Spleen (tissue), 11 donors: ENCODE data around the gene GAREM1. TPM values are rescaled to one million over a fixed set of nuclear protein-coding genes. Genes with fewer than 3 reads are reported as not detected.

Experiments
- DNase-seq: peaks from one replicate; pipeline ENCODE4 v3.0.0-alpha.2; 2020
- H3K27ac ChIP-seq, 8 donors: fragments of 200-600 bp; sonication (generic) in 7 of 8; 1 replicate in 4 of 8; 2 replicates in 4 of 8; pipeline versions ENCODE4 v1.5.0 to v1.8.0; 2016 to 2021; ENCODE audit warnings: inconsistent platforms in 4 of 8, mild to moderate bottlenecking in 4 of 8, moderate library complexity in 1 of 8
- H3K27me3 ChIP-seq, 7 donors: fragments of 200-600 bp; sonication (generic) in 6 of 7; replicated peaks in 1 of 7; 1 replicate in 4 of 7; 2 replicates in 3 of 7; pipeline versions ENCODE4 v1.5.0 to v1.8.0; 2016 to 2021; ENCODE audit warnings: inconsistent platforms in 3 of 7, mild to moderate bottlenecking in 1 of 7
- H3K36me3 ChIP-seq, 6 donors: fragments of 200-600 bp; sonication (generic) in 5 of 6; 1 replicate in 4 of 6; 2 replicates in 2 of 6; pipeline versions ENCODE4 v1.5.0 to v1.8.0; 2016 to 2021; ENCODE audit warnings: inconsistent platforms in 2 of 6
- H3K4me1 ChIP-seq, 6 donors: fragments of 200-600 bp; sonication (generic) in 5 of 6; 1 replicate in 3 of 6; 2 replicates in 3 of 6; pipeline versions ENCODE4 v1.5.0 to v1.8.0; 2016 to 2021; ENCODE audit warnings: inconsistent platforms in 3 of 6
- H3K4me3 ChIP-seq, 8 donors: fragments of 200-600 bp; sonication (generic) in 7 of 8; 1 replicate in 4 of 8; 2 replicates in 4 of 8; pipeline versions ENCODE4 v1.5.0 to v1.8.0; 2016 to 2021; ENCODE audit warnings: inconsistent platforms in 4 of 8, mild to moderate bottlenecking in 4 of 8, moderate library complexity in 2 of 8
- H3K9me3 ChIP-seq, 8 donors: fragments of 200-600 bp; sonication (generic) in 7 of 8; 1 replicate in 4 of 8; 2 replicates in 4 of 8; pipeline versions ENCODE4 v1.5.0 to v1.8.0; 2016 to 2021; ENCODE audit warnings: inconsistent platforms in 4 of 8
- POLR2A ChIP-seq, 3 donors: fragments of 450-650 bp; IDR thresholded peaks; one replicate each; pipeline ENCODE4 v1.5.1; 2017; ENCODE audit warnings: antibody characterized with exemption in 3 of 3, mild to moderate bottlenecking in 1 of 3
- POLR2AphosphoS5 ChIP-seq, 3 donors: sonication (generic); formaldehyde crosslinking; IDR thresholded peaks; one replicate each; pipeline ENCODE4 v1.5.1; 2017; ENCODE audit warnings: antibody characterized with exemption in 3 of 3
- WGBS, 5 donors: extraction: QIAGEN DNeasy Blood & Tissue Kit in 3 of 5; methylation state at CpG; one replicate each; pipeline versions ENCODE4 v1.1.5 to v1.1.7; 2013 to 2018; 5-methylcytosine and 5-hydroxymethylcytosine counted together
- intact Hi-C: fragments of 100-400 bp; cut with DNase I; formaldehyde crosslinking; loops from one replicate; pipeline ENCODE4 v1.15.0; 2023; ENCODE audit warnings: low total_unique reads
- polyA plus RNA-seq, 3 donors: library from polyadenylated mRNA; stranded (reverse); fragments of 200-250 nt; gene quantifications; one replicate each; pipeline ENCODE4 v1.2.1, GENCODE V29; 2013
- total RNA-seq, 7 donors: library from RNA; depleted of rRNA in 3 of 7; stranded (reverse); fragments of >200 nt in 3 of 7; fragmentation: NEBNext Ultra II Directional in 4 of 7; extraction: Animal tissue kit (Norgen Biotek cat#: 25700) in 4 of 7; gene quantifications; one replicate each; pipeline versions ENCODE4 v1.1.0 to v1.2.1, GENCODE V29; 2016 to 2021
- TF ChIP-seq, protein P1 (sequence below), 11 experiments: fragments of 200-600 bp in 7 of 11; fragments of 450-650 bp in 4 of 11; sonication (generic) in 4 of 11; IDR thresholded peaks in 8 of 11; conservative IDR thresholded peaks in 3 of 11; 1 replicate in 7 of 11; 2 replicates in 4 of 11; pipeline versions ENCODE4 v1.4.0 to v1.8.0; 2016 to 2021; ENCODE audit warnings: antibody characterized with exemption in 11 of 11, inconsistent platforms in 4 of 11, mild to moderate bottlenecking in 1 of 11
- donor health status: healthy with polysubstance abuse.
- donor health status: DM: no; HTN: no; CAD: no; lungs with moderate emphysema.
- donor health status: DM: no; HTN: no; CAD: no.
- donor health status: Bipolar disorder and iron deficiency.
- donor health status: healthy.
- donor health status: DM: no; HTN: no; CAD: no.
- donor health status: DM: yes; HTN: yes; CAD: no.

Gene GAREM1
- total and polyA plus RNA-seq, 10 donors: 0.20 to 8.2 (median 3.5) TPM

GRCh38 chr18:32339045-32339444 lies 131.6 kb downstream of the GAREM1 start:
- DNase-seq: no peak
- H3K27me3 ChIP-seq: peaks cover 0 to 4% (median 0%) of the 10 kb centered on the region in 7 donors
- H3K36me3 ChIP-seq: no peaks in the 10 kb centered on the region
- intact Hi-C loops: no loop called here
- H3K27ac ChIP-seq: no peak overlapping the region
- H3K4me1 ChIP-seq: no peaks in the 10 kb centered on the region
- H3K9me3 ChIP-seq: peaks cover 0 to 3% (median 0%) of the 10 kb centered on the region in 8 donors
- no peak overlapping the region for H3K4me3 ChIP-seq
- WGBS, 5 donors: 57 to 80% (median 72%) methylated on average over 2 of the region's 2 CpGs
- TF ChIP-seq POLR2AphosphoS5 (IDR thresholded peaks at IDR 0.05): no peak
- no peak for TF ChIP-seq POLR2A (IDR thresholded peaks at IDR 0.05)
- TF ChIP-seq, protein P1, sequence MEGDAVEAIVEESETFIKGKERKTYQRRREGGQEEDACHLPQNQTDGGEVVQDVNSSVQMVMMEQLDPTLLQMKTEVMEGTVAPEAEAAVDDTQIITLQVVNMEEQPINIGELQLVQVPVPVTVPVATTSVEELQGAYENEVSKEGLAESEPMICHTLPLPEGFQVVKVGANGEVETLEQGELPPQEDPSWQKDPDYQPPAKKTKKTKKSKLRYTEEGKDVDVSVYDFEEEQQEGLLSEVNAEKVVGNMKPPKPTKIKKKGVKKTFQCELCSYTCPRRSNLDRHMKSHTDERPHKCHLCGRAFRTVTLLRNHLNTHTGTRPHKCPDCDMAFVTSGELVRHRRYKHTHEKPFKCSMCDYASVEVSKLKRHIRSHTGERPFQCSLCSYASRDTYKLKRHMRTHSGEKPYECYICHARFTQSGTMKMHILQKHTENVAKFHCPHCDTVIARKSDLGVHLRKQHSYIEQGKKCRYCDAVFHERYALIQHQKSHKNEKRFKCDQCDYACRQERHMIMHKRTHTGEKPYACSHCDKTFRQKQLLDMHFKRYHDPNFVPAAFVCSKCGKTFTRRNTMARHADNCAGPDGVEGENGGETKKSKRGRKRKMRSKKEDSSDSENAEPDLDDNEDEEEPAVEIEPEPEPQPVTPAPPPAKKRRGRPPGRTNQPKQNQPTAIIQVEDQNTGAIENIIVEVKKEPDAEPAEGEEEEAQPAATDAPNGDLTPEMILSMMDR (IDR thresholded peaks at IDR 0.05 in 8 of 11, conservative IDR thresholded peaks at IDR 0.05 in 3 of 11): no peak

DNA sequence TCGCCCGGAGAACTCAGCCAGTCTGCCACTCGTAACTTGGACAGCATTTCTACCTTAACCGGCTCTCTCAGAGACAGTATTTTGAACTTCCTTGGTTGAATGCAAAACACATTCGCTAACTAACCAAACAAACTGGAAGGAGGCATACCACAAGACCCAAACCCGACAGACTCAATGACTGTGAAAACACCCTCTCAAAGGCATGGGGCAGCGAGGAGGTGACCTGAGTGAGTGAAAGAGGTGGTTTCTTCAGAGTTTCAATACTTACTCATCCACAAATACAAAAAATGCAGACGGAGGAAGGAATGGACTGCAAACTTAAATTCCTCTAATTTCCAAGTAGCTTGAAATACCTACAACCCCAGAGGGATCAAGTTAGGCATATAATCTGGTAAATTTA lies 132.9 kb downstream of the GAREM1 start:
- intact Hi-C loops: no loop called here
- WGBS, 5 donors: 82 to 90% (median 86%) methylated on average over 8 of the region's 8 CpGs
- H3K36me3 ChIP-seq: no peaks in the 10 kb centered on the region
- no peaks in the 10 kb centered on the region for H3K4me1 ChIP-seq
- H3K4me3 ChIP-seq: no peak overlapping the region
- TF ChIP-seq POLR2A (IDR thresholded peaks at IDR 0.05) (no peak), POLR2AphosphoS5 (IDR thresholded peaks at IDR 0.05) (no peak)
- TF ChIP-seq, protein P1 (IDR thresholded peaks at IDR 0.05 in 8 of 11, conservative IDR thresholded peaks at IDR 0.05 in 3 of 11): no peak
- H3K9me3 ChIP-seq: peaks cover 0 to 3% (median 0%) of the 10 kb centered on the region in 8 donors
- DNase-seq: no peak
- peaks cover 0 to 10% (median 0%) of the 10 kb centered on the region in 7 donors for H3K27me3 ChIP-seq
- H3K27ac ChIP-seq: no peak overlapping the region

DNA sequence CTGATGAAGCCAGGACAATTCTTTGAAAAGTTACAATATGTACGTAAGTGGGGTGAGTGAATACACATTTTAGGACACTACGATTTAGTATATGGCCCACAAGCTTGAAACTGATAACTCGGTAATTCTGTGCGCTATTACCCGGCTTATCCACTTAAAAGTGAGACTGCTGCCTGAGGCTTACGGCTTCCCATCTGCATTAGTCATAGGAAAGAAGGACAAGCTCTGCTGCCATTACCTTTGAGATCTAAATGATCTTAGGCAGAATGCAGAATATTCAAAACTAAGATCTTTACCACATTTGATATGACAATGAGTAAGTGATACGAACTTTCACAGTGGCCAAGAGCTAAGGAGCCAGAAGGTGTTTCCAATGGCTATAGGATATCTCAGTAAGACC lies 133.3 kb downstream of the GAREM1 start:
- intact Hi-C loops: no loop called here
- no peaks in the 10 kb centered on the region for H3K36me3 ChIP-seq
- TF ChIP-seq, protein P1 (IDR thresholded peaks at IDR 0.05 in 8 of 11, conservative IDR thresholded peaks at IDR 0.05 in 3 of 11): no peak
- TF ChIP-seq POLR2AphosphoS5 (IDR thresholded peaks at IDR 0.05) (no peak), POLR2A (IDR thresholded peaks at IDR 0.05) (no peak)
- 87 to 98% (median 93%) methylated on average over 7 of the region's 7 CpGs for WGBS, 5 donors
- H3K27ac ChIP-seq: no peak overlapping the region
- H3K27me3 ChIP-seq: peaks cover 0 to 15% (median 0%) of the 10 kb centered on the region in 7 donors
- DNase-seq: no peak
- H3K9me3 ChIP-seq: peaks cover 0 to 3% (median 0%) of the 10 kb centered on the region in 8 donors
- no peak overlapping the region for H3K4me3 ChIP-seq
- H3K4me1 ChIP-seq: no peaks in the 10 kb centered on the region

GRCh38 chr18:32335228-32335627 lies 135.5 kb downstream of the GAREM1 start:
- Histone ChIP-seq H3K4me1 (no peaks in the 10 kb centered on the region), H3K9me3 (no peaks in the 10 kb centered on the region), H3K27ac (no peak overlapping the region), H3K36me3 (no peaks in the 10 kb centered on the region), H3K27me3 (peaks cover 0 to 23% (median 0%) of the 10 kb centered on the region in 7 donors), H3K4me3 (no peak overlapping the region)
- WGBS, 5 donors: 74 to 89% (median 83%) methylated on average over 4 of the region's 4 CpGs
- no peak for DNase-seq
- intact Hi-C loops: no loop called here
- TF ChIP-seq POLR2A (IDR thresholded peaks at IDR 0.05) (no peak), POLR2AphosphoS5 (IDR thresholded peaks at IDR 0.05) (no peak)
- TF ChIP-seq, protein P1 (IDR thresholded peaks at IDR 0.05 in 8 of 11, conservative IDR thresholded peaks at IDR 0.05 in 3 of 11): no peak
